ENCODE data around the gene DOCK10.

DOCK10 gene

GRCh38 chr2:225041851-225042799 is at the start of gene DOCK10:
DOCK10 (minus strand) TSS chr2:225042468; CDS start chr2:225042374, 94 bp downstream.
- in situ Hi-C loops (cut with MboI; ENCODE audit: low sequenced_read_pairs, unreplicated experiment) = no loop called here
- TF ChIP-seq, protein P1, sequence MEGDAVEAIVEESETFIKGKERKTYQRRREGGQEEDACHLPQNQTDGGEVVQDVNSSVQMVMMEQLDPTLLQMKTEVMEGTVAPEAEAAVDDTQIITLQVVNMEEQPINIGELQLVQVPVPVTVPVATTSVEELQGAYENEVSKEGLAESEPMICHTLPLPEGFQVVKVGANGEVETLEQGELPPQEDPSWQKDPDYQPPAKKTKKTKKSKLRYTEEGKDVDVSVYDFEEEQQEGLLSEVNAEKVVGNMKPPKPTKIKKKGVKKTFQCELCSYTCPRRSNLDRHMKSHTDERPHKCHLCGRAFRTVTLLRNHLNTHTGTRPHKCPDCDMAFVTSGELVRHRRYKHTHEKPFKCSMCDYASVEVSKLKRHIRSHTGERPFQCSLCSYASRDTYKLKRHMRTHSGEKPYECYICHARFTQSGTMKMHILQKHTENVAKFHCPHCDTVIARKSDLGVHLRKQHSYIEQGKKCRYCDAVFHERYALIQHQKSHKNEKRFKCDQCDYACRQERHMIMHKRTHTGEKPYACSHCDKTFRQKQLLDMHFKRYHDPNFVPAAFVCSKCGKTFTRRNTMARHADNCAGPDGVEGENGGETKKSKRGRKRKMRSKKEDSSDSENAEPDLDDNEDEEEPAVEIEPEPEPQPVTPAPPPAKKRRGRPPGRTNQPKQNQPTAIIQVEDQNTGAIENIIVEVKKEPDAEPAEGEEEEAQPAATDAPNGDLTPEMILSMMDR (IDR thresholded peaks at IDR 0.05; ENCODE audit: borderline replicate concordance, control extremely low read depth, extremely low read depth, insufficient read depth, missing control alignments) = no peak
- DNase-seq (ENCODE audit: low spot score) = peak; percentile 66

DNA sequence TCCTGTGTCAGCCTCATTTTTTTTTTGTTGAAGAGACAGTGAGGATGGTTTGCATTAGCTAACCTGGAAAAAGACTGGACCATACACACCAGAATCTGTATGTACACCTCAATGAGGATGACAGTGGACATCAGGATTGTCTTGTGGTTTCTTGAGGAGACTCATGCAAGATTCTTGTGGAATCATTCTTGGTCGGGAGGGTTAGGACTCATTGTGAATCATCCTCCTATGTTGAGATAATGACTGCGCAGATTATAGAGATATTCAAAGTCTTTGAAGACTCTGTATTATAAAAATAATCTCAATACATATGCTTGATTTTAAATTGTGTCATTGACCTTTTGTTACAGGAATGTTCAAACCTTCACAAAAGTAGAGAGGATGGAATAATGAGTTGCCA is 49.1 kb upstream of the DOCK10 start:
- no peak for DNase-seq (ENCODE audit: low spot score)
- TF ChIP-seq, protein P1 (IDR thresholded peaks at IDR 0.05; ENCODE audit: borderline replicate concordance, control extremely low read depth, extremely low read depth, insufficient read depth, missing control alignments) = no peak
- in situ Hi-C loops (cut with MboI; ENCODE audit: low sequenced_read_pairs, unreplicated experiment) = no loop called here

DNA sequence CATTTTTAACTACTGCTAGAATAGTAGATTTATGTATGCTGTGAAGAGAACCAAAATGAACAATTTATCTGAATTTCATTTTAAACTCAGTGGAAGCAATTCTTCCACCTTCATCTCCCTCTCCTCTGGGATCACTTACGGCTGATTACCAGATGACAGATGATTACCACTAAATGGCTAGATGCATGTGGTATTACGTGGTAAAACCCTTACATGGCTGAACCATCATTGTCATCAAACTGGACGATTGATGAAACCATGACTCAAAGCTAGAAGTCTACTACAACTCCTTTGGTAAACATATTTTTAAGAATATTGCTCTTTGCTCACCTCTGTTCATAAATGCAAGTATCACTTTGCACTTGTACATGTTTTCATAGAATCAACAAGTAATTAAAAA is 48.5 kb upstream of the DOCK10 start:
- no peak for DNase-seq (ENCODE audit: low spot score)
- TF ChIP-seq, protein P1 (IDR thresholded peaks at IDR 0.05; ENCODE audit: borderline replicate concordance, control extremely low read depth, extremely low read depth, insufficient read depth, missing control alignments) = no peak
- in situ Hi-C loops (cut with MboI; ENCODE audit: low sequenced_read_pairs, unreplicated experiment) = no loop called here

GRCh38 chr2:225086915-225087314 is 44.6 kb upstream of the DOCK10 start:
- in situ Hi-C loops (cut with MboI; ENCODE audit: low sequenced_read_pairs, unreplicated experiment) = no loop called here
- TF ChIP-seq, protein P1 (IDR thresholded peaks at IDR 0.05; ENCODE audit: borderline replicate concordance, control extremely low read depth, extremely low read depth, insufficient read depth, missing control alignments) = no peak
- DNase-seq (ENCODE audit: low spot score) = no peak

DNA sequence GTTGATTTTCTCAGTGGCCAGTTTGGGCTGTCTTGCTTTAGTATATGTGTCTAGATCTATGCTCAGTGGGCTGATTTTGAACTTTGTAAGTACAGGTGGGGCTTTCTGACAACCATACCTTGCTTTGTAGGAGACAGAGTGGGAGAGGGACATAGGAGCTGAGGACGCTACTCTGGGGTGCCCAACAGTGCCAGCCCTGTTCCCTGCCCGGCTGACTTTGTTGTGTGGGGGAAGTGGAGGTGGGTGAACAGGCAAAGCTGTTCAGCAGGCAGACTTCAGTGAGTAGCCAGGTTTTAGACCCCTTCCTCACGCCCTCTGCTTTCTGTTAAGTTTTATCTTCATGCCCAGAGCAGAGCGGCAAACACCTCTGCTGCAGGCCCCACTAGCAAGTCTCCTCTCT is 44.2 kb upstream of the DOCK10 start:
- no peak for DNase-seq (ENCODE audit: low spot score)
- in situ Hi-C loops (cut with MboI; ENCODE audit: low sequenced_read_pairs, unreplicated experiment) = no loop called here
- TF ChIP-seq, protein P1 (IDR thresholded peaks at IDR 0.05; ENCODE audit: borderline replicate concordance, control extremely low read depth, extremely low read depth, insufficient read depth, missing control alignments) = no peak

GRCh38 chr2:225083276-225083675 is 41.0 kb upstream of the DOCK10 start:
- DNase-seq (ENCODE audit: low spot score) = no peak
- in situ Hi-C loops (cut with MboI; ENCODE audit: low sequenced_read_pairs, unreplicated experiment) = no loop called here
- TF ChIP-seq, protein P1 (IDR thresholded peaks at IDR 0.05; ENCODE audit: borderline replicate concordance, control extremely low read depth, extremely low read depth, insufficient read depth, missing control alignments) = no peak
